Skeletal muscle cell (primary cell): ENCODE measurements around the gene MTHFR.
A peak's percentile ranks its signal among the peaks of the same experiment; 100 is the strongest.

Source experiments
- DNase-seq: peaks from one replicate; pipeline ENCODE4 v3.0.0-alpha.2; 2010; ENCODE audit warnings: low read depth
- H3K4me3 ChIP-seq: 2 replicates; pipeline ENCODE4 v1.5.1; 2011; ENCODE audit warnings: low read depth, mild to moderate bottlenecking, control low read depth, low read length, moderate library complexity

Gene MTHFR

DNA sequence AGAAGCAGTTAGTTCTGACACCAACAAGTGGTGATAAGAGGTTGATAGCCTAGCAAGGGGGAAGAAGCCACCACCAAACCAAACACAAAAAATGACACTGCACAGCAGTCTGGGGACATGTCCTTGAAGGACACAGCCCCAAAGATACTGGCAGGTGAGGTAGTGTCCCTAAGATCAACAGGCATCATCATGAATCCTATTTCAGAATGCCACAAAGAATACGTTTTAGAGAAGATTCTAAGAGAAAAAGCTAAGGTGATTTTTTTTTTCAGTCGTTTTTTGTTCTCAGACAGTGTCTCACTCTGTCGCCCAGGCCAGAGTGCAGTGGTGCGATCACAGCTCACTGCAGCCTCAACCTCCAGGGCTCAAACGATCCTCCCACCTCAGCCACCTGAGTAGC lies 19.6 kb downstream of the MTHFR start:
- no peak for DNase-seq
- no peak overlapping the region for H3K4me3 ChIP-seq

DNA sequence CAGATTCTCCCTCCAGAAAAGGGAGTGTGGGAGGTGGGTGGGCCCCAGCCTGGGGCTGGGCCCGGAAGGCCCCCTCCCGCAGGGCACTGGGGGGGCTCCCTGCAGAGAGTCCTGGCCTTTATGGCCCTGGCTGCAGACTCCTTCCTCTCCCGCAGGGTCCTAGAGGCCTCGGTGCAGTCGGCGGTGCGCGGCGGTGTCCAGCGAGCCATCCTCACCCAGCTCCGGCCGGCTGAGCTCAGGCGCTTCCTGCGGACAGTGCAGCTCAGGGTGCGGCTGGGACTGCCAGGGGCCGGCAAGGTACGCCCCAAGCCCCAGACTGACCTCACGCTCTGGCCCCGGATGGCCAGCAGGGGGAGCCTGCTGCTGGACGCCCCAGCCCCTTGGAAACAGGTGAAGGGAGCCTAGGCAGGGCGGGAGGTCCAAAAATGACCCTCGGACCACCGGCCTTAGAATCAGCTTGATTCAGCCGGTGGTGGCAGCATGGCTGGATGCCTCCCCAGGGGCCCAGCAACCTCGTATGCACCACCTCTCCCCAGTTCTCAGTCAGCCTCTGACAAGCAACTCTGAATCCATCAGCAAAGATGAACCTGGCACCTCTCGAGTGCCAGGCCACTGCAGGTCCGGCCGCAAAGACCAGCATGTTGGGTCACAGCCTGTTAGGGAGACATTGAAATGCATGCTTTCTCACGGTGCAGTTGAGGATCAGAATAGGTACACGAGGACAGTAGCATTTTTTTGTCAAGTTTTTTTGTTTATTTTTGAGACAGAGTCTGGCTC lies 20.6 kb downstream of the MTHFR start:
- DNase-seq = no peak
- peak overlapping the region; percentile 28 for H3K4me3 ChIP-seq

DNA sequence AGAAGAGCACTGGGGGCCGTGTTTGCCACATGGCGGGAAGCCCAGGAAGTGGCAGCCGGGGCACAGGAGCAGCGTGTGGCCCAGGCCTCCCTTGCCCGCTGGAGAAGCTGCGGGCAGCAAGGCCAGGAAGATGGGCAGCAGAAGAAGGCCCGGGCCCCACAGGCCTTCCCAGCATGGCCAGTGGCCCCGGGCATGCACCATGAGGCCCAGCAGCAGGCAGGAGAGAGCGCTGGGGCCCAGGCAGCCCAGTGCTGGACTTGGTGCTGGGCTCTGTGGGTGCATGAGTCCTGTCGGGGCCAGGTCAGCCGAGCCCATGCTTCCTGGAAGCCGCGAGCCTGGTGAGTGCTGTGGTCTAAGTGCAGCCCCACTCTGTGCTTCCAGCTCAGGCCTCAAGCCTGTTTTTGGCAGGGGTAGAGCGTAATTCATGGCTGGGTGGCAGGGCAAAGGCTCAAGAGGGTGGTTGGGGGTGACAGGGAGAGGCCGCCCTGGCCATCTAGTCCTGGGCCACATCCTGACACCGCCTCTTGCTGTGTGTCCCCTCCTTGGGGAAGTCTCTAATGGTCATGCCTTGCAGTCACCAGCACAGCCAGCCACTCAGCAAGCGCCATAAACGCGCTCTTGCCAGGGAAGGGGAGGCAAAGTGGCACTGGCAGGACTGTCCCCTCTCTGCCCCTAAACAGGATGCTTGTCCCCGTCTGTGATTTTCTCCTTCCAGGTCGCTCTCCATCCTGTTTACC lies 21.3 kb downstream of the MTHFR start:
- peak overlapping the region; percentile 28 for H3K4me3 ChIP-seq
- DNase-seq = no peak

DNA sequence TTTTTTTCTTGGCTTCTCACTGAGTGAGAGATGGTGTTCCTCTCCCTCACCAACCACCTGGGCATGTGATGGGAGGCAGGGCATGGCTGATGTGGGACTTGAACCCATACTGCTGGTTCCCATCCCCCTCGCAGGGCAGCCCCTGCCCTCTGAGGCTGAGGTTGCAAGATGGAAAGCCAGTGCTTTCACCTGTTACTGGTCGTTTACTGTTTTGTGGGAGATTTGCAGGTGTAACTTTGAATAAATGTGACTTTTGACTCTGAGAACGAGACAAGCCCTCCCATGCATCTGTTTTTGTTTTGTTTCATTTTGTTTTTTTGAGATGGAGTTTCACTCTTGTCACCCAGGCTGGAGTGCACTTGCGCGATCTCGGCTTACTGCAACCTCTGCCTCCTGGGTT lies 22.2 kb downstream of the MTHFR start:
- DNase-seq = no peak
- H3K4me3 ChIP-seq = no peak overlapping the region

DNA sequence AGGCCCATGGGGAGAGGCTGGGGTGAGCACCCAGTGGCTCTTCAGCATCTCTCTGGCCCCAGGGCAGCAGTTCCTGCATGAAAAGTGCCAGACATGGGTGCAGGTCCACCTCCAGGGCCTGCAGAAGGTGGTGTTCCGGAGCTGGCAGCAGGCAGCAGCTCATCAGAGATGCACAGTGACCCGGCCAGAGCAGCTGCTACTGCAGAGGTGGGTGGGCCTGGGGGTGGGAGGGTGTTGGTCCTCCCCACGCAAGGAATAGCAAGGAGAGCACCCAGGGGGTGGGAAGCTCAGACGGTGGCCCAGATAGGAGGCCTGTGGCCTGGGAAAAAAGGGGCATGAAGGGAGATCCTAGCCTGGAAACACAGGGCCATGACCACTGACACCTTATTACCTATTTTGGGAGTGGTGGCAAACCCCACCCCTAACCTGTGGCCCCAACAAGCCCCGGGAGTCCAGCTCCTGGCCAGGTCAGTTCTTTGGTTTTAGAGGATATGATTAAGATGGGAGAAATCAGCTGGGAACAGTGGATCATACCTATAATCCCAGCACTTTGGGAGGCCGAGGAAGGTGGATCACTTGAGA lies 23.5 kb downstream of the MTHFR start:
- no peak overlapping the region for H3K4me3 ChIP-seq
- DNase-seq = no peak

DNA sequence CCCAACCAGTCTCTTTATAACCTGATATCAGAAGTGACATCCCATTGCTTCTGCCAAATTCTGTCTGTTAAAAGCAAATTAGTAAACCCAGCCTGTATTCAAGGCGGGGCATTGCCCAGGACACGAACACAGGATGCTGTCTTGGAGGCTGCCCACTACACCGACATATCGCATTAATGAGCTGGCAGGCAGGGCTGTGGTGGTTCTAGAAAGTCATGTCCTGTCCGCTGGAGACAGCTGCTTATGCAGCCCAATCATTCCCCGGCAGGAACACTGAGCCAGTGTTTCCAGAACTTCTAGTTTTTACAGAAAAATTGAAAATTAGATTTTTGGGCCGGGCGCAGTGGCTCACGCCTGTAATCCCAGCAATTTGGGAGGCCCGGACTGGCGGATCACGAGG lies 24.5 kb downstream of the MTHFR start:
- DNase-seq = no peak

DNA sequence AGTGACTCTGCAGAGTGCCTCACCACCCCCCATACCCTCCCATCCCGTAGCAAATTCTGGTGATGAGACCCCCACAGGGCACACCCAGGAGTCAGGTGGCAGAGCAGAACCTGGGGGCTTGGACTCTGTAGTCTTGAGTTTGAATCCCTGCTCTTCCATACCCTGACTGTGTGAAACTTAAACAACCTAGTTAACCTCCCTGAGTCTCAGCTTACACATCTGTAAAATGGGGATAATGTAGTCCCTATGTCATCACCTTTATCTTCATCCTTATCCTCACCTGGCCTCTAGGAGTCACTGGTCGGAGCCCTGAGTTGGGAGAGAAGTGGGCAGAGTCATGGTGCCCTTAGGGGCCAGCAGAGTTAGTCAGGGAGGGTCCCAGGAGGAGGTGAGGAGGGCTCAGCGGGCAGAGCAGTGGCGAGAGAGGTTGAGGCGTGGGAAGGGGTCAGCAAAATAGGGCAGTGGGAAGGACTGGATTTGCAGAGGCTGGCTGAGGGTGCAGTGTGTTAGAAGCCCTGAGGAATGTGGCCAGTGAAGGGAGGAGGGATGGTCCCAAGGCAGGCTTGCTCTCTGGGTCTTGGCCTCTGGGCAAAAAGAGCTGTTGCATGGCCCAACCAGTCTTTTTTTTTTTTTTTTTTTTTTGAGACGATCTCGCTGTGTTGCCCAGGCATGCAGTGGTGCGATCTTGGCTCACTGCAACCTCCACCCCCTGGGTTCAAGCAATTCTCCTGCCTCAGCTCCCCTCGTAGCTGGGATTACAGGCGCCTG lies 25.2 kb downstream of the MTHFR start:
- H3K4me3 ChIP-seq = no peak overlapping the region
- no peak for DNase-seq

More for the DNA sequence above, 24.5 kb downstream of the MTHFR start:
- H3K4me3 ChIP-seq = no peak overlapping the region

DNA sequence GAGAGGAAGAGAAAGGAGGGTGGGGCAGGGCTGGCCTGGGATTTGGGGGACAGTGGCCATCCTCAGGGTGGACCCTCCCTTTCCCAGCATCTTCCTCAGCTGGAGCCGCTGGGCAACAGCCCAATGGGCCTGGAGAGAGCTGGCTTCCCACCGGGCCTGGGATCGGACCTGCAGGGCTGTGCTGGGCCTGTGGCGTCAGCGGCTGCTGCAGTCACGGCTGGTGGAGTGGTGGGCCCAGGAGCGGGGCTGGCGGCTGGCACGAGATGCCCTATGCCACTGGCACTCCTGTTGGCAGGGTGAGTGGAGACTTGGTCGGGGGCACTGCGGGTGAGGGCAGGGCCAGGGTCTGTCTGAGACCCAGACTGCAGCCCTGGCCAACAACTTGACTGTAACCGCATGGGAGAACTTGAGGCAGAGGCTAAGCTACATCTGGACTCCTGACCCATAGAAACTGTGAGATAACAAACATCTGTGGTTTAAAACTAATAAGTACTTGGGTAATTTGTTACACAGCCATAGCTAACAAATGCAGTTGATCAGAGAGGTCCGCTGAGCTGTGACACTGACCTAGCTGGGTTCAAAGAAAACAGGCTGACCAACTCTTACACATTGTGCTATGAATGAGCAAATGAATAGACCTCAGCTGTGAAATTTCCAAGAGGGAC lies 25.9 kb downstream of the MTHFR start:
- DNase-seq = no peak
- no peak overlapping the region for H3K4me3 ChIP-seq

DNA sequence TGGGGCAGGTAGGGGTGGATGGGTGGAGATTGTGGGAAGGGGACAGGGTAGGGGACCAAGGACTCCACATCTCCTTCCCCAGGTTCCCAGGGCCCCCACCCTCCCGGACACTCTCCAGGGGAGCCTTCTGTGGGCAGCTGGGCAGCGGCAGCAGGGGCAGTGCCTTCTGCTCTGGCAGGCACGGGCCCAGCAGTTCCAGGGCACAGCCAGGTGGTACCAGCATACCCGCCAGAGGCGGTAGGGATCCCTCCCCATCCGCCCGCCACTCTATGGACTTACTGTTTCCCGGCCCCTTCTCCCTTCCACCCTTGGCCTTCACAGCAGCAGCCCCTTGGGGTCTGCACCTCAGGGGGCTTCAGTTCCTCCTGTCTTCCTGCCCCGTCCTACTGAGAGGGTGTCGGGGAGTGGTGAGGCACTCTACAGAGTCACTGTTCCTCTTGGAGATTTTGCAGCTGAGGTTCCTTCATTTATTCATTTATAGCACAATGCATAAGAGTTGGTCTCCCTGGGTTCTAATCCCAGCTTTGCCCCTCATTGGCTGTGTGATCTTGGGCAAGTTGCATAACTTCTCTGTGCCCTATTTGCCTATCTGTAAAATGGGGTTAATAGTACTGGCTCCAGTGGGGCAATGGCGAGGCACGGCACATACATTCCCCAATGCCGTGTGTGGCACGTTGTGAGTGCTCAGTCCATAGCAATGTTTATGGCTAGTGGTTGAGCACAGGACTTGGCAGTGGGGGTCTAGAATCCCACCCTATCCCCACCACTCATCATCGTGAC lies 26.7 kb downstream of the MTHFR start:
- no peak overlapping the region for H3K4me3 ChIP-seq
- DNase-seq = no peak

DNA sequence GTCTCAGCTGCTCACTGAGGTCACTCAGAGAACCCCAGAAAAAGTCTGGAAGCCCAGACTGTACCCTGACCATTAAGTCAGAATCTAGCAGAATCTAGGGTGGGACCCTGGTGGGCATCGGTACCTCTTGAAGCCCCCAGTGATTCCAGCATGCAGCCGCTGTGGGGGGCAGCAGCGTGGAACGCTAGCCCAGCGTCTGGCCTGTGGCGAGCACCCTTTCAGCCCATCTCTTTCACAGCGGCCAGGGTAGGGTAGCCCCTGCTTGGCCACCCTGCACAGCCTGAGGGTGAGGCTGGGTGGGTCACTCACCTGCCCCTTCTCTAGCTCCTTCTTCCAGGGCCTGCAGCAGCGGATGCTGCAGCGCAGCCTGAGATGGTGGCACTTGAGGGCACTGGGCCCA lies 27.4 kb downstream of the MTHFR start:
- no peak for DNase-seq
- no peak overlapping the region for H3K4me3 ChIP-seq

DNA sequence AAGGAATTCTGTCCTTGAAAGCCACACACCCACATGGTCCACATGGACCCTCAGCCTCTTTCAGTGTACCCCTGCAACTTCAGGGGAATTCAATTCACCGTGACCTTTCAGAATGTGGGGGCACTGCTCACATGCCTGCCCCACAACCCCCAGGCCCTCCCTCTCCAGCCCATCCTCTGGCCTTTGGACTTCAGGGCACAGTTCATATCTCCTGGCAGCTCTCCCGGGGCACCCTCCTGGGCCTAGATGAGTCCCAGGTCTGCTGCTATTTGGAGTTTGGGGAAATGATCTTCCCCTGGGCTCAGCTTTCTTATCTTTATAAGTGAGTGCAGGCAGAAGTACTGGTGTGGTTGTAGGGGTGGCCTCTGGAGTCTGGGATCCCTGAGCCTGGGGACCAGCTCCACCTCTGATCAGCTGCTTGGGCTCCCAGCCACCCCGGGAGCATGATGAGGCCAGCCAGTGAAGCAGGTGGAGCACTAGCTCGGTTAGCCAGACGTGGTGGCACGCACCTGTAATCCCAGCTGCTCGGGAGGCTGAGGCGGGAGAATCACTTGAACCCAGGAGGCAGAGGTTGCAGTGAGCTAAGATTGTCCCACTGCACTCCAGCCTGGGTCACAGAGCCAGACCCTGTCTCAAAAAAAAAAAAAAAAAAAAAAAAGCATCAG lies 28.0 kb downstream of the MTHFR start:
- DNase-seq = no peak
- no peak overlapping the region for H3K4me3 ChIP-seq

DNA sequence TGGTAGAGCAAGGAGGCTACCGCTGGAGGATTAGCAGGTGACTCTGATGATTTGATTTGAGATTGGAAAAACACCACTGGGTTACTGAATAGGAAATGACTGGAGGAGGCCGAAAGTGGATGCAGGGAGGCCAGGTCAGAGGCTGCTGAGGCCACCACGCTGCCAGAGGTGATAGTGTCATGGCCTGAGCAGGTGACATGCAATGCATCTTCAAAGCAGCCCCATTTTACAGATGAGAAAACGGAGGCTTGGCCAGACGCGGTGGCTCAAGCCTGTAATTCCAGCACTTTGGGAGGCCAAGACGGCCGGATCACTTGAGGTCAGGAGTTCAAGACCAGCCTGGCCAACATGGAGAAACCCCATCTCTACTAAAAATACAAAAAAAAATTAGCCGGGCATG lies 31.0 kb downstream of the MTHFR start:
- DNase-seq = no peak
- no peak overlapping the region for H3K4me3 ChIP-seq

DNA sequence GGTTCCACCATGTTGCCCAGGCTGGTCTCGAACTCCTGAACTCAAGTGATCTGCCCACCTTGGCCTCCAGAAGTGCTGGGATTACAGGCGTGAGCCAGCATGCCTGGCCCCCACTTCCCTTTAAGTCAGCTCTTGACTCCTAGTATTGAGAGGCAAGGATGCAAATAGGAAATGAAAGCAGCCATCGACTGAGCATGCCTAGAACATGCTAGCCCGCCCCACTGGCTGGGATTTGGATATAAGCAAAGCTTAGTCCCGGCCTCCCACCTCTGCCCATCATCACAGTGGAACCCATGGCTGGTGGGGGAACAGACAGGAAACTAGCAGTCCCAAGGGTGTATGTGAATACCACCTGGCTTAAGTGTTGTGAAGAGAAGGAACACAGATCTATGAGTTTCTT lies 33.3 kb downstream of the MTHFR start:
- no peak for DNase-seq
- H3K4me3 ChIP-seq = no peak overlapping the region

DNA sequence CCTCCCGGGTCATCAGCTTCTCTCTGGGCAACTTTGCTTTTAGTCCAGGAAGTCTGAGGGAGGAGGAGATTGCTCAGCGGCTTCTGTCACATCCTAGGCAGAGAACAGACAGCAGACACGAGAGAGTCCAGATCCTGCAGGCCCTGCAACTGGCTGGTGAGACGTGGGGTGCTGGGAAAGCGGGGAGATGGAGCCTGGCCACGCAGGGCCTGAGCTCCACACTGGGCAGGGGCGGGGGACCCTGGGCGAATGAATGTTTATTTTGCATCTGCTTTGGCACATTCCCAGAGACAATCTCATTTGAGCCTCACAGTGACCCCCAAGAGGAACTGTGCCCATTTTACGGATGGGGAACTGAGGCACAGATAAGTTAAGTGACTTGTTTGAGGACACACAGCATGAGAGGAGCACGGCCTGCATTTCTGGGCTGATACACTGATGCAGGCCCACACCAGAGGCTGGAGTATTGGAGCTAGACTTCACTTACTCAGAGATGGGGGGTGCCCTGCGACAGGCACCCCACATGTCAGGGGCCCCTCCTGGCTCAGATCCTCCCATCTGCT lies 34.2 kb downstream of the MTHFR start:
- no peak for DNase-seq

DNA sequence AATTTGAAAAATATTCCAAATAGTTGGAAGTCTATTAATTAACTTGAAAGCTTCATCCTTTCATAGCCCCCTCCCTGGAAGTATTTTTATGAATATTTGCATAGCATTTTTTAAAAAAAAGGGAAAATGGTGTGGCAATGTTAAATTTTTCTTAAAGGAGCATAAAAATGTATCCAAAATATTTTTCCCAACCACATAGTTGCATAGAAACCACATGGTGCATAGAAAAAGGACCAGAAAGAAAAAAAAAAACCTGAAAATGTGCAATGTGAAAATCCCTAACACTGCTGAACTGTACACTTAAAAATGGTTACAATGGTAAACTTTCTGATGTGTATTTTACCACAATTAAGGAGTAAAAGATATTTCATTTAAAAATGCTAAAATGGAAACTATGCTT lies 35.8 kb downstream of the MTHFR start:
- no peak overlapping the region for H3K4me3 ChIP-seq

More for the DNA sequence above, 34.2 kb downstream of the MTHFR start:
- H3K4me3 ChIP-seq = no peak overlapping the region

DNA sequence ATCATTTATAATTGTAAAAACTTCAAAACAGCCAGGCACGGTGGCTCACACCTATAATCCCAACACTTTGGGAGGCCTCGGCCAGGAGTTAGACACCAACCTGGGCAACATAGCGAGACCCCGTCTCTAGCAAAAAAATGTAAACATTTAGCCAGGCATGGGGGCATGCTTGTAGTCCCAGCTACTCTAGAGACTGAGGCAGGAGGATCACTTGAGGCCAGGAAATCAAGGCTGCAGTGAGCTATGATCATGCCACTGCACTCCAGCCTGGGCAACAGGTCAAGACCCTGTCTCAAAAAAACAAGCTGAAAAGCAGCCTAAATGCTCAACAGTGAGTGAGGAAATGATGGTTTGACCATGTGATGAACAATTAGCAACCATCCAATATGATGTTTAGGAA lies 36.5 kb downstream of the MTHFR start:
- DNase-seq = no peak
- no peak overlapping the region for H3K4me3 ChIP-seq

More for the DNA sequence above, 35.8 kb downstream of the MTHFR start:
- DNase-seq = no peak

DNA sequence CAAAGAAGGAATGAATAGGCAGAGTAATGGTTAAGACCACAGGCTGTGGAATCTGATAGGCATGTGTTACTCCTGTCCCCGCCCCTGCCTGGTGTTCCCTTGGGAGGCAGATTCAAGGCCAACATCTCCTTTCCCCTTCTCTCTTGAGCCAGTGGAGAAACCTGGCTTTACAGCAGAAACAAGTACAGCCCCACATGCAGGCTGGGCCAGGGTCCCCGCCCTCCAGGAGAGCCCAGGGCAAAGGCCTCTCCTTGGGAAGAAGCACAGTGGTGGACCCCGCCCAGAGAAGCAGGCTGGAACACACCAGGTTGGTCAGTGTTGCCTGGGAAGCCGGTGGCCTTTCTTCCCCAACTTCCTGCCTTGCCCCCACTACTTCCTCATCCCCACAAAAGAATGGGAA lies 36.9 kb downstream of the MTHFR start:
- DNase-seq = no peak

More for the DNA sequence above, 36.9 kb downstream of the MTHFR start:
- no peak overlapping the region for H3K4me3 ChIP-seq
